ENCODE results near the gene SINHCAF.

SINHCAF gene

GRCh38 chr12:31322801-31323207, 3.1 kb downstream of the SINHCAF start:
- no peak for FAIRE-seq
- TF ChIP-seq CTCF (IDR thresholded peaks at IDR 0.05; ENCODE audit: insufficient read depth, missing control alignments): no peak
- no peak for DNase-seq (ENCODE audit: insufficient read length, low spot score)

GRCh38 chr12:31321897-31322228, 4.1 kb downstream of the SINHCAF start:
- no peak for TF ChIP-seq CTCF (IDR thresholded peaks at IDR 0.05; ENCODE audit: insufficient read depth, missing control alignments)
- FAIRE-seq: no peak
- no peak for DNase-seq (ENCODE audit: insufficient read length, low spot score)

- TF ChIP-seq CTCF (IDR thresholded peaks at IDR 0.05; ENCODE audit: insufficient read depth, missing control alignments): no peak
- FAIRE-seq (no peak), DNase-seq (ENCODE audit: insufficient read length, low spot score) (no peak)
Observed at GRCh38 chr12:31321186-31321896, 4.6 kb downstream of the SINHCAF start.

GRCh38 chr12:31318657-31319269, 7.2 kb downstream of the SINHCAF start:
- no peak for FAIRE-seq
- no peak for DNase-seq (ENCODE audit: insufficient read length, low spot score)
- TF ChIP-seq CTCF (IDR thresholded peaks at IDR 0.05; ENCODE audit: insufficient read depth, missing control alignments): no peak

GRCh38 chr12:31317471-31318395, 8.2 kb downstream of the SINHCAF start:
- no peak for FAIRE-seq
- DNase-seq (ENCODE audit: insufficient read length, low spot score): no peak
- no peak for TF ChIP-seq CTCF (IDR thresholded peaks at IDR 0.05; ENCODE audit: insufficient read depth, missing control alignments)

- no peak for TF ChIP-seq CTCF (IDR thresholded peaks at IDR 0.05; ENCODE audit: insufficient read depth, missing control alignments)
- FAIRE-seq: no peak
- no peak for DNase-seq (ENCODE audit: insufficient read length, low spot score)
Observed at GRCh38 chr12:31316891-31317290, 9.1 kb downstream of the SINHCAF start.
